K562 (cell line): Measurements from ENCODE around the gene ETS2. TPM values are rescaled to one million over a fixed set of nuclear protein-coding genes. Genes with fewer than 3 reads are reported as not detected.
A peak's percentile ranks its signal among the peaks of the same experiment; 100 is the strongest.

Experiments
- ADNP ChIP-seq: fragments of 200-800 bp; sonication (Bioruptor generic); IDR thresholded peaks from 2 replicates; pipeline ENCODE4 v1.6.1; 2016; ENCODE audit warnings: missing genetic modification characterization, missing compliant biosample characterization
- CHD7 ChIP-seq: fragments of 200-600 bp; sonication (generic); IDR thresholded peaks from one replicate; pipeline ENCODE4 v1.6.1; 2012; ENCODE audit warnings: mild to moderate bottlenecking, low read depth, low read length, inconsistent platforms
- EGR1 ChIP-seq: fragments of 450-650 bp; conservative IDR thresholded peaks from 2 replicates; pipeline ENCODE4 v1.6.1; 2017; ENCODE audit warnings: mild to moderate bottlenecking
- EP400 ChIP-seq: fragments of 450-650 bp; IDR thresholded peaks from 2 replicates; pipeline ENCODE4 v1.6.1; 2017; ENCODE audit warnings: antibody characterized with exemption, mild to moderate bottlenecking, moderate library complexity
- L3MBTL2 ChIP-seq: fragments of 450-650 bp; IDR thresholded peaks from 2 replicates; pipeline ENCODE4 v1.6.1; 2016; ENCODE audit warnings: mild to moderate bottlenecking, moderate library complexity
- MAFK ChIP-seq: IDR thresholded peaks from 2 replicates; pipeline ENCODE4 v1.6.1; 2011; ENCODE audit warnings: low read length, improper control_type of control experiment
- MAZ ChIP-seq, 2 experiments: fragments of 450-650 bp in 1 of 2; sonication (generic) in 1 of 2; formaldehyde crosslinking; IDR thresholded peaks in 1 of 2; conservative IDR thresholded peaks in 1 of 2; 2 replicates each; pipeline versions ENCODE4 v1.4.0 to v1.5.0; 2020; ENCODE audit warnings: mild to moderate bottlenecking in 1 of 2, missing genetic modification reagents in 1 of 2
- MTA2 ChIP-seq: fragments of 450-650 bp; IDR thresholded peaks from 2 replicates; pipeline ENCODE4 v1.6.1; 2016; ENCODE audit warnings: low read depth
- NFATC3 ChIP-seq: fragments of 450-650 bp; IDR thresholded peaks from 2 replicates; pipeline ENCODE4 v1.6.1; 2017; ENCODE audit warnings: mild to moderate bottlenecking
- PHF8 ChIP-seq: fragments of 200-600 bp; sonication (generic); IDR thresholded peaks from 2 replicates; pipeline ENCODE4 v1.6.1; 2012; ENCODE audit warnings: mixed run types, mild to moderate bottlenecking, inconsistent platforms, low read length, moderate library complexity, borderline replicate concordance
- RBBP5 ChIP-seq: fragments of 200-600 bp; sonication (generic); IDR thresholded peaks from 2 replicates; pipeline ENCODE4 v1.6.1; 2012; ENCODE audit warnings: borderline replicate concordance, mild to moderate bottlenecking, low read length, control low read depth, inconsistent platforms; ENCODE audit not compliant: insufficient read depth, poor library complexity, severe bottlenecking
- ZNF445 ChIP-seq: fragments of 250-450 bp; sonication (Bioruptor Pico); IDR thresholded peaks from 2 replicates; pipeline ENCODE4 v1.4.0; 2020; ENCODE audit warnings: low read depth, mild to moderate bottlenecking, moderate library complexity
- ZNF644 ChIP-seq: fragments of 200-800 bp; sonication (Bioruptor generic); IDR thresholded peaks from 2 replicates; pipeline ENCODE4 v1.6.1; 2016; ENCODE audit warnings: low read depth, missing genetic modification characterization, missing compliant biosample characterization
- ZNF79 ChIP-seq: fragments of 250-450 bp; sonication (Bioruptor Pico); IDR thresholded peaks from 2 replicates; pipeline ENCODE4 v1.4.0; 2020; ENCODE audit warnings: low read depth, mild to moderate bottlenecking, moderate library complexity
- polyA plus RNA-seq, 8 experiments: library from polyadenylated mRNA; depleted of rRNA in 4 of 8; stranded (reverse) in 5 of 8; unstranded in 3 of 8; fragments of >200 nt; fragmentation: Nextera tagmentation in 2 of 8; fragmentation: Illumina TruSeq in 1 of 8; extraction: Ambion mirVana in 2 of 8; extraction: Trizol in 1 of 8; gene quantifications; 2 replicates each; pipeline versions ENCODE4 v1.2.1 to v1.2.3, GENCODE V29; 2011 to 2014; ENCODE audit warnings: inconsistent platforms in 1 of 8, missing spikeins in 1 of 8
- total RNA-seq, 7 experiments: library from RNA; depleted of rRNA in 6 of 7; stranded (reverse); fragments of >200 nt in 6 of 7; fragmentation: Illumina TruSeq in 2 of 7; extraction: Trizol in 2 of 7; gene quantifications; 2 replicates each; pipeline versions ENCODE4 v1.2.1 to v1.2.3, GENCODE V29; 2011 to 2021; ENCODE audit warnings: low replicate concordance in 1 of 7
- TF ChIP-seq, protein P1 (sequence below): IDR thresholded peaks from 2 replicates; pipeline ENCODE4 v1.6.1; 2011; ENCODE audit warnings: borderline replicate concordance, low read depth, mild to moderate bottlenecking, moderate library complexity, low read length; ENCODE audit not compliant: insufficient read depth, poor library complexity, severe bottlenecking

Gene ETS2
- total and polyA plus RNA-seq, 9 of the 15 experiments (the other 6 are each of a cell fraction or from before 2014, with no cell fraction given), result 1.7 to 24.4 (median 12.2) TPM

- TF ChIP-seq EGR1, result no peak
- TF ChIP-seq MAFK, result no peak
- no peak for TF ChIP-seq L3MBTL2
- no peak for TF ChIP-seq MAZ (CRISPR knock-in tag; conservative IDR thresholded peaks at IDR 0.05 in 1 of 2, IDR thresholded peaks at IDR 0.05 in 1 of 2)
- TF ChIP-seq NFATC3, result no peak
- no peak for TF ChIP-seq ADNP (tag)
- TF ChIP-seq, protein P1, sequence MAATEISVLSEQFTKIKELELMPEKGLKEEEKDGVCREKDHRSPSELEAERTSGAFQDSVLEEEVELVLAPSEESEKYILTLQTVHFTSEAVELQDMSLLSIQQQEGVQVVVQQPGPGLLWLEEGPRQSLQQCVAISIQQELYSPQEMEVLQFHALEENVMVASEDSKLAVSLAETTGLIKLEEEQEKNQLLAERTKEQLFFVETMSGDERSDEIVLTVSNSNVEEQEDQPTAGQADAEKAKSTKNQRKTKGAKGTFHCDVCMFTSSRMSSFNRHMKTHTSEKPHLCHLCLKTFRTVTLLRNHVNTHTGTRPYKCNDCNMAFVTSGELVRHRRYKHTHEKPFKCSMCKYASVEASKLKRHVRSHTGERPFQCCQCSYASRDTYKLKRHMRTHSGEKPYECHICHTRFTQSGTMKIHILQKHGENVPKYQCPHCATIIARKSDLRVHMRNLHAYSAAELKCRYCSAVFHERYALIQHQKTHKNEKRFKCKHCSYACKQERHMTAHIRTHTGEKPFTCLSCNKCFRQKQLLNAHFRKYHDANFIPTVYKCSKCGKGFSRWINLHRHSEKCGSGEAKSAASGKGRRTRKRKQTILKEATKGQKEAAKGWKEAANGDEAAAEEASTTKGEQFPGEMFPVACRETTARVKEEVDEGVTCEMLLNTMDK, result peak; percentile 71
- TF ChIP-seq ZNF644, result no peak
- no peak for TF ChIP-seq EP400
- TF ChIP-seq ZNF79, result no peak
- no peak for TF ChIP-seq ZNF445 (CRISPR knock-in tag)
- no peak for TF ChIP-seq PHF8
- no peak for TF ChIP-seq CHD7
- TF ChIP-seq RBBP5, result peak; percentile 11
- TF ChIP-seq MTA2, result 0 out of 2 replicates have a peak, but pooled peaks have one; percentile 2
Observed at GRCh38 chr21:38804789-38805327, 871 bp upstream of the ETS2 start (continued).
